Measurements from ENCODE around the gene RGS7.

RGS7 gene

GRCh38 chr1:240968864-240969263 is 388.1 kb downstream of the RGS7 start:
- no peak for DNase-seq

GRCh38 chr1:240967070-240967724 is 389.8 kb downstream of the RGS7 start:
- DNase-seq = peak in 1 of 2 experiments; percentile 10

GRCh38 chr1:240965581-240966091 is 391.4 kb downstream of the RGS7 start:
- no peak for DNase-seq

GRCh38 chr1:240962086-240962485 is 394.9 kb downstream of the RGS7 start:
- no peak for DNase-seq

- DNase-seq = no peak
These were observed 400.6 kb downstream of the RGS7 start for GRCh38 chr1:240956424-240956823.

- DNase-seq = no peak
These were observed 401.0 kb downstream of the RGS7 start for GRCh38 chr1:240956020-240956419.

- no peak for DNase-seq
These were observed 409.4 kb downstream of the RGS7 start for GRCh38 chr1:240947438-240948224.

GRCh38 chr1:240946926-240947325 is 410.1 kb downstream of the RGS7 start:
- DNase-seq = peak in 1 of 2 experiments; percentile 11

- no peak for DNase-seq
These were observed 414.1 kb downstream of the RGS7 start for GRCh38 chr1:240942901-240943300.

GRCh38 chr1:240941701-240942370 is 415.2 kb downstream of the RGS7 start:
- DNase-seq = no peak

GRCh38 chr1:240936911-240937668 is 419.9 kb downstream of the RGS7 start:
- DNase-seq = no peak

- no peak for DNase-seq
These were observed 421.1 kb downstream of the RGS7 start for GRCh38 chr1:240935920-240936319.

- no peak for DNase-seq
These were observed 426.0 kb downstream of the RGS7 start for GRCh38 chr1:240931031-240931430.

GRCh38 chr1:240928265-240928664 is 428.7 kb downstream of the RGS7 start:
- no peak for DNase-seq

GRCh38 chr1:240927821-240928220 is 429.2 kb downstream of the RGS7 start:
- no peak for DNase-seq

- DNase-seq = no peak
These were observed 431.7 kb downstream of the RGS7 start for GRCh38 chr1:240925273-240925672.

- no peak for DNase-seq
These were observed 439.0 kb downstream of the RGS7 start for GRCh38 chr1:240917976-240918375.

GRCh38 chr1:240914506-240914905 is 442.5 kb downstream of the RGS7 start:
- no peak for DNase-seq

GRCh38 chr1:240912821-240913220 is 444.2 kb downstream of the RGS7 start:
- no peak for DNase-seq

- no peak for DNase-seq
These were observed 447.1 kb downstream of the RGS7 start for GRCh38 chr1:240909701-240910457.

- DNase-seq = no peak
These were observed 450.5 kb downstream of the RGS7 start for GRCh38 chr1:240906477-240906876.

- no peak for DNase-seq
These were observed 451.7 kb downstream of the RGS7 start for GRCh38 chr1:240905225-240905765.

Measured in SW 1271 (cell line).